A549 (cell line): ENCODE measurements around the gene PLA2G2E. TPM values are rescaled to one million over a fixed set of nuclear protein-coding genes. Genes with fewer than 3 reads are reported as not detected.

Source experiments
- ATAC-seq, 2 experiments: fragments of 200-7000 bp in 1 of 2; fragments of >200 bp in 1 of 2; cut with Nextera tagmentation in 1 of 2; cut with Tn5 transposase in 1 of 2; 3 replicates each; pipeline versions ENCODE4 v1.8.0 to v1.9.1; 2018 to 2020; ENCODE audit warnings: mild to moderate bottlenecking in 1 of 2, moderate library complexity in 1 of 2
- CTCF ChIA-PET: fragments of 300-600 bp; sonication (Branson Sonifier 250); formaldehyde crosslinking; extraction: SDS; loops from one replicate; lab custom pipeline; 2021; ENCODE audit warnings: antibody characterized with exemption, inconsistent platforms; lab: Yijun Ruan, JAX
- POLR2A ChIA-PET: fragments of 350-600 bp; formaldehyde crosslinking; extraction: SDS; loops from one replicate; lab custom pipeline; 2021; ENCODE audit warnings: antibody characterized with exemption, inconsistent platforms; lab: Yijun Ruan, JAX
- DNase-seq, 2 experiments: peaks; one replicate each; pipeline versions ENCODE4 v3.0.0 to v3.0.0-alpha.2; 2011 to 2016; ENCODE audit warnings: low read depth in 1 of 2, low spot score in 1 of 2
- FAIRE-seq: peaks from 2 replicates; lab custom pipeline; 2011; peaks lifted over from hg19 to GRCh38; lab: Jason Lieb, UNC
- H3K27ac ChIP-seq, 2 experiments: fragments of >200 bp; sonication (Bioruptor Twin); formaldehyde crosslinking; 3 replicates each; pipeline ENCODE4 v1.5.1; 2016 to 2017
- H3K4me1 ChIP-seq: fragments of >200 bp; sonication (Bioruptor Twin); formaldehyde crosslinking; 3 replicates; pipeline ENCODE4 v1.6.1; 2016
- H3K4me2 ChIP-seq: fragments of >200 bp; sonication (Bioruptor Twin); formaldehyde crosslinking; 3 replicates; pipeline ENCODE4 v1.6.1; 2016
- H3K4me3 ChIP-seq: fragments of >200 bp; sonication (Bioruptor Twin); formaldehyde crosslinking; 3 replicates; pipeline ENCODE4 v1.5.1; 2016
- H3K9me3 ChIP-seq: fragments of >200 bp; sonication (Bioruptor Twin); formaldehyde crosslinking; 3 replicates; pipeline ENCODE4 v1.6.1; 2016
- BHLHE40 ChIP-seq: IDR thresholded peaks from 2 replicates; pipeline ENCODE4 v1.6.1; 2012; ENCODE audit warnings: low read depth, low read length, inconsistent platforms
- CBX2 ChIP-seq: fragments of 200-600 bp; sonication (generic); IDR thresholded peaks from 2 replicates; pipeline ENCODE4 v1.6.1; 2016; ENCODE audit warnings: low read depth, mild to moderate bottlenecking, borderline replicate concordance
- CEBPB ChIP-seq, 2 experiments: fragments of >200 bp in 1 of 2; sonication (Bioruptor Twin) in 1 of 2; formaldehyde crosslinking in 1 of 2; IDR thresholded peaks; 2 replicates each; pipeline ENCODE4 v1.6.1; 2012 to 2016
- E2F6 ChIP-seq: IDR thresholded peaks from 2 replicates; pipeline ENCODE4 v1.6.1; 2012; ENCODE audit warnings: low read depth, borderline replicate concordance
- EHMT2 ChIP-seq: fragments of 200-600 bp; sonication (generic); IDR thresholded peaks from 2 replicates; pipeline ENCODE4 v1.6.1; 2016; ENCODE audit warnings: antibody characterized with exemption, low read depth, mild to moderate bottlenecking, moderate library complexity
- EP300 ChIP-seq, 2 experiments: fragments of >200 bp; sonication (Bioruptor Twin); formaldehyde crosslinking; IDR thresholded peaks; 2 replicates in 1 of 2; 3 replicates in 1 of 2; pipeline ENCODE4 v1.6.1; 2016 to 2017
- FOSB ChIP-seq: fragments of 250-450 bp; sonication (Bioruptor Pico); IDR thresholded peaks from 2 replicates; pipeline ENCODE4 v1.5.0; 2020; ENCODE audit warnings: mild to moderate bottlenecking, moderate library complexity
- FOSL2 ChIP-seq, 2 experiments: fragments of 450-650 bp in 1 of 2; fragments of >200 bp in 1 of 2; sonication (Bioruptor Twin) in 1 of 2; formaldehyde crosslinking; IDR thresholded peaks; 2 replicates each; pipeline versions ENCODE4 v1.5.0 to v1.6.1; 2016 to 2020; ENCODE audit warnings: mild to moderate bottlenecking in 1 of 2, moderate library complexity in 1 of 2
- FOXS1 ChIP-seq: fragments of 250-450 bp; sonication (Bioruptor Pico); IDR thresholded peaks from 2 replicates; pipeline ENCODE4 v1.5.0; 2020; ENCODE audit warnings: mild to moderate bottlenecking, moderate library complexity
- GATA3 ChIP-seq: IDR thresholded peaks from 2 replicates; pipeline ENCODE4 v1.6.1; 2012; ENCODE audit warnings: borderline replicate concordance
- HMGXB4 ChIP-seq: fragments of 250-450 bp; sonication (Bioruptor Pico); IDR thresholded peaks from 2 replicates; pipeline ENCODE4 v1.5.0; 2021; ENCODE audit warnings: mild to moderate bottlenecking, moderate library complexity, borderline replicate concordance
- HOXB5 ChIP-seq: fragments of 250-450 bp; sonication (Bioruptor Pico); IDR thresholded peaks from 2 replicates; pipeline ENCODE4 v1.5.0; 2020; ENCODE audit warnings: mild to moderate bottlenecking, moderate library complexity
- JUN ChIP-seq, 2 experiments: fragments of >200 bp; sonication (Bioruptor Twin); formaldehyde crosslinking; IDR thresholded peaks; 2 replicates in 1 of 2; 3 replicates in 1 of 2; pipeline ENCODE4 v1.6.1; 2016 to 2017
- JUNB ChIP-seq: fragments of >200 bp; sonication (Bioruptor Twin); formaldehyde crosslinking; IDR thresholded peaks from 2 replicates; pipeline ENCODE4 v1.6.1; 2016
- KDM1A ChIP-seq: fragments of 200-600 bp; sonication (generic); IDR thresholded peaks from 2 replicates; pipeline ENCODE4 v1.6.1; 2016; ENCODE audit warnings: low read depth, mild to moderate bottlenecking
- PBX3 ChIP-seq: IDR thresholded peaks from 2 replicates; pipeline ENCODE4 v1.6.1; 2012
- PHF8 ChIP-seq: fragments of 200-600 bp; sonication (generic); IDR thresholded peaks from 2 replicates; pipeline ENCODE4 v1.6.1; 2016; ENCODE audit warnings: low read depth, mild to moderate bottlenecking, antibody characterized with exemption, moderate library complexity, borderline replicate concordance
- POLR2AphosphoS2 ChIP-seq: conservative IDR thresholded peaks from 2 replicates; pipeline ENCODE4 v1.6.1; 2012; ENCODE audit warnings: low read length, improper control_type of control experiment, inconsistent platforms
- RARB ChIP-seq: fragments of 250-450 bp; sonication (Bioruptor Pico); IDR thresholded peaks from 2 replicates; pipeline ENCODE4 v1.8.0; 2021; ENCODE audit warnings: mild to moderate bottlenecking, moderate library complexity
- RFX5 ChIP-seq: fragments of 450-650 bp; IDR thresholded peaks from 2 replicates; pipeline ENCODE4 v1.7.1; 2014; ENCODE audit warnings: antibody characterized with exemption, mild to moderate bottlenecking, moderate library complexity
- SREBF2 ChIP-seq: fragments of 450-650 bp; IDR thresholded peaks from 2 replicates; pipeline ENCODE4 v1.6.1; 2014; ENCODE audit warnings: mild to moderate bottlenecking, moderate library complexity
- TFCP2L1 ChIP-seq: fragments of 250-450 bp; sonication (Bioruptor Pico); IDR thresholded peaks from 2 replicates; pipeline ENCODE4 v1.5.0; 2021; ENCODE audit warnings: mild to moderate bottlenecking
- ZC3H11A ChIP-seq: fragments of 450-650 bp; IDR thresholded peaks from 2 replicates; pipeline ENCODE4 v1.6.1; 2014; ENCODE audit warnings: antibody characterized with exemption, mild to moderate bottlenecking
- ZNF302 ChIP-seq: fragments of 250-450 bp; sonication (Bioruptor Pico); IDR thresholded peaks from 2 replicates; pipeline ENCODE4 v1.9.0; 2021; ENCODE audit warnings: inconsistent platforms, mild to moderate bottlenecking, moderate library complexity
- ZSCAN20 ChIP-seq: fragments of 250-450 bp; sonication (Bioruptor Pico); IDR thresholded peaks from 2 replicates; pipeline ENCODE4 v1.8.0; 2022; ENCODE audit warnings: mild to moderate bottlenecking, moderate library complexity
- WGBS: methylation state at CpG from one replicate; pipeline ENCODE4 v1.1.6; 2017; ENCODE audit errors: missing lambda C conversion rate; 5-methylcytosine and 5-hydroxymethylcytosine counted together
- polyA plus RNA-seq, 4 experiments: library from polyadenylated mRNA; depleted of rRNA in 3 of 4; stranded (reverse); fragments of >200 nt; fragmentation: RNase III in 1 of 4; extraction: RNeasy Plus Mini Kit Qiagen cat#74134 plus additional on column Dnase treatment in 1 of 4; gene quantifications; 2 replicates in 3 of 4; 3 replicates in 1 of 4; pipeline ENCODE4 v1.2.3, GENCODE V29; 2011 to 2017

PLA2G2E gene
- polyA plus RNA-seq, 2 of the 4 experiments (the other 2 are of a cell fraction) = not detected

GRCh38 chr1:19955534-19956170 is 32.2 kb upstream of the PLA2G2E start (continued):
- TF ChIP-seq KDM1A = no peak
- TF ChIP-seq GATA3 = no peak
- no peak for TF ChIP-seq FOSL2 (IDR thresholded peaks at IDR 0.05)
- no peak for TF ChIP-seq FOSL2 (CRISPR knock-in tag; IDR thresholded peaks at IDR 0.05)

GRCh38 chr1:19954059-19954458 is 30.6 kb upstream of the PLA2G2E start:
- ATAC-seq (no peak), DNase-seq (no peak), FAIRE-seq (no peak)
- Histone ChIP-seq H3K4me2 (no peak overlapping the region), H3K27ac (no peak overlapping the region), H3K4me3 (no peak overlapping the region), H3K9me3 (0 out of 3 replicates have a peak, but pooled peaks cover 5% of the 10 kb centered on the region), H3K4me1 (no peaks in the 10 kb centered on the region)
- POLR2A ChIA-PET = no interaction called here
- WGBS = 10% methylated on average over 2 of the region's 2 CpGs
- CTCF ChIA-PET = no interaction called here
- TF ChIP-seq ZC3H11A (no peak), EHMT2 (no peak), FOXS1 (no peak), FOSL2 (IDR thresholded peaks at IDR 0.05) (no peak), FOSL2 (CRISPR knock-in tag; IDR thresholded peaks at IDR 0.05) (no peak), JUNB (no peak), JUN (IDR thresholded peaks at IDR 0.05) (no peak), PBX3 (no peak), BHLHE40 (no peak), HOXB5 (CRISPR knock-in tag) (no peak), HMGXB4 (no peak), ZNF302 (CRISPR knock-in tag) (no peak), TFCP2L1 (no peak), PHF8 (no peak), CBX2 (no peak), RARB (CRISPR knock-in tag) (no peak), SREBF2 (no peak), CEBPB (IDR thresholded peaks at IDR 0.05) (no peak), KDM1A (no peak), FOSB (CRISPR knock-in tag) (no peak), EP300 (IDR thresholded peaks at IDR 0.05) (no peak)

- POLR2A ChIA-PET = no interaction called here
- TF ChIP-seq ZSCAN20 (CRISPR knock-in tag) = no peak
- no peak for TF ChIP-seq TFCP2L1
- TF ChIP-seq E2F6 = no peak
- no peak for TF ChIP-seq FOSL2 (IDR thresholded peaks at IDR 0.05)
- no peak for TF ChIP-seq FOSL2 (CRISPR knock-in tag; IDR thresholded peaks at IDR 0.05)
- no peak for TF ChIP-seq POLR2AphosphoS2
- no peak for TF ChIP-seq FOSB (CRISPR knock-in tag)
- TF ChIP-seq RFX5 = no peak
- 13% methylated on average over 2 of the region's 2 CpGs for WGBS
- 0 out of 3 replicates have a peak, but pooled peaks cover 5% of the 10 kb centered on the region for H3K9me3 ChIP-seq
- no peaks in the 10 kb centered on the region for H3K4me1 ChIP-seq
- H3K4me3 ChIP-seq = no peak overlapping the region
- H3K4me2 ChIP-seq = no peak overlapping the region
- CTCF ChIA-PET = interaction anchor here (1.7 kb wide), 1 partner anchor 545 kb away, joined by 5 read pairs; no protein-coding TSS in a partner anchor
- ATAC-seq = peak; percentile 73 to 80; a peak in 5 of 6 replicates
- no peak for FAIRE-seq
- peak; percentile 8 to 41 for DNase-seq
- H3K27ac ChIP-seq = no peak overlapping the region
Observed at GRCh38 chr1:19949016-19949415, 25.6 kb upstream of the PLA2G2E start.
